Measurements from ENCODE around the gene CRHR1.

DNA sequence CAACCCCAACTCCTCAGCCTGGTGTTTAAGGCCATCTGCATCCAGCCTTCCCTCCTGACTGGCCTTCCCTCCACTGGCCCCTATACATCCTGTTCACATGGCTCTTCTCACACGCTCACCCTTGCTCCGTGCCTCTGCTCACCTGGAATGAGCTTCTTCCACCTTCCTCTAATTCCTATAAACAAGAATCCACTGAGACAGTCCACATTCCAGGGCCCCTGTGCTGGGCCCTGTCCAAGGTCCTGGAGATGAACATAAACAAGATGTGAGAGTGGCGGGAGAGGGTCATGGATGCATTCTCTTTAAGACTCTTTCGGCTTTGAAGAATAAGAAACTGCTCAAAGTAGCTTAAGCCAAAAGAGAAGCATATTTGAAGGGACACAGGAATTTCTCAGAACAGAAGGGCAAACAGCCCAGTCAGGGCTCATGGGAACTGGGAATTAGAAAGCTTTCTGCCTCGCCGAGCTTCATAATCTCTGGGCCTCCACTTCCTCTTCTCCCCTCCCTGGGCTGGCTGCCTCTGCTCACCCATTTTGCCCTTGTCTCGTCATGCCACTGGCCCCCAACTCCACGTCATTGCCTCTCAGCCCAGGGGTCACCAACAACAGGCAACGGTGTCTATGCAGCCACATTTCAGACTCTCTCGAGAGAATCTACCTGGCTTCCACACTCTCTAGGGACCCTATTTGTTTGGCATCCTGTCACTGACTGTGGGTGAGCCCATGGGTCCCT is 74.0 kb downstream of the CRHR1 start:
- TF ChIP-seq, protein P1, sequence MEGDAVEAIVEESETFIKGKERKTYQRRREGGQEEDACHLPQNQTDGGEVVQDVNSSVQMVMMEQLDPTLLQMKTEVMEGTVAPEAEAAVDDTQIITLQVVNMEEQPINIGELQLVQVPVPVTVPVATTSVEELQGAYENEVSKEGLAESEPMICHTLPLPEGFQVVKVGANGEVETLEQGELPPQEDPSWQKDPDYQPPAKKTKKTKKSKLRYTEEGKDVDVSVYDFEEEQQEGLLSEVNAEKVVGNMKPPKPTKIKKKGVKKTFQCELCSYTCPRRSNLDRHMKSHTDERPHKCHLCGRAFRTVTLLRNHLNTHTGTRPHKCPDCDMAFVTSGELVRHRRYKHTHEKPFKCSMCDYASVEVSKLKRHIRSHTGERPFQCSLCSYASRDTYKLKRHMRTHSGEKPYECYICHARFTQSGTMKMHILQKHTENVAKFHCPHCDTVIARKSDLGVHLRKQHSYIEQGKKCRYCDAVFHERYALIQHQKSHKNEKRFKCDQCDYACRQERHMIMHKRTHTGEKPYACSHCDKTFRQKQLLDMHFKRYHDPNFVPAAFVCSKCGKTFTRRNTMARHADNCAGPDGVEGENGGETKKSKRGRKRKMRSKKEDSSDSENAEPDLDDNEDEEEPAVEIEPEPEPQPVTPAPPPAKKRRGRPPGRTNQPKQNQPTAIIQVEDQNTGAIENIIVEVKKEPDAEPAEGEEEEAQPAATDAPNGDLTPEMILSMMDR (conservative IDR thresholded peaks at IDR 0.05; ENCODE audit: low read depth, low read length), result no peak
- TF ChIP-seq EZH2 (IDR thresholded peaks at IDR 0.05; ENCODE audit: low read length, unreplicated experiment), result no peak
- no peak for TF ChIP-seq EZH2phosphoT487 (IDR thresholded peaks at IDR 0.05; ENCODE audit: borderline replicate concordance, low read length)

Measured in PC-3 (cell line).